ENCODE data around the gene NKX2-8.
"Not testable (repeated sequence)": the region's sequence is repeated elsewhere in the genome, so short reads cannot be mapped to it uniquely, and the experiment has no call there.

The NKX2-8 gene

GRCh38 chr14:36579573-36580140 lies 2.8 kb downstream of the NKX2-8 start:
- DNase-seq: no peak

- DNase-seq: no peak
These were observed 3.3 kb downstream of the NKX2-8 start for GRCh38 chr14:36579001-36579555.

- DNase-seq: no peak
These were observed 12.3 kb downstream of the NKX2-8 start for GRCh38 chr14:36570065-36570464.

- DNase-seq: peak; percentile 59
These were observed 25.5 kb downstream of the NKX2-8 start for GRCh38 chr14:36556811-36557433.

- peak; percentile 65 for DNase-seq
These were observed 26.2 kb downstream of the NKX2-8 start for GRCh38 chr14:36555998-36556743.

GRCh38 chr14:36553656-36554260 lies 28.7 kb downstream of the NKX2-8 start:
- peak; percentile 58 for DNase-seq

- no peak for DNase-seq
These were observed 31.5 kb downstream of the NKX2-8 start for GRCh38 chr14:36550899-36551298.

GRCh38 chr14:36544280-36544679 lies 38.1 kb downstream of the NKX2-8 start:
- not testable (repeated sequence) for DNase-seq

- no peak for DNase-seq
These were observed 44.4 kb downstream of the NKX2-8 start for GRCh38 chr14:36538051-36538450.

Data from NCI-H510A treated with DMSO at 0.1 percent for 48 hours (cell line).